ENCODE data around the gene CTNNA2. TPM values are rescaled to one million over a fixed set of nuclear protein-coding genes. Genes with fewer than 3 reads are reported as not detected.

CTNNA2 gene
- total RNA-seq, 2 donors from 2014 or later, result 0.17 to 0.88 TPM

- Histone ChIP-seq H3K27ac (no peak overlapping the region), H3K9ac (ENCODE audit: low read depth in 2 of 2, low read length in 2 of 2) (no peak overlapping the region), H3K36me3 (no peaks in the 10 kb centered on the region), H3K27me3 (no peaks in the 10 kb centered on the region), H3K9me3 (no peaks in the 10 kb centered on the region), H3K4me3 (no peak overlapping the region), H3K4me1 (no peaks in the 10 kb centered on the region)
- intact Hi-C loops (cut with DNase I), result no loop called here
- no peak for DNase-seq
- no peak for TF ChIP-seq CTCF (IDR thresholded peaks at IDR 0.05)
These were observed 925.1 kb downstream of the CTNNA2 start for GRCh38 chr2:80437959-80438358.

- no peak overlapping the region for H3K27ac ChIP-seq
- no peaks in the 10 kb centered on the region for H3K27me3 ChIP-seq
- H3K9me3 ChIP-seq, result no peaks in the 10 kb centered on the region
- no peak overlapping the region for H3K9ac ChIP-seq (ENCODE audit: low read depth in 2 of 2, low read length in 2 of 2)
- no peak for TF ChIP-seq CTCF (IDR thresholded peaks at IDR 0.05)
- no peak for DNase-seq
- H3K36me3 ChIP-seq, result no peaks in the 10 kb centered on the region
- no peaks in the 10 kb centered on the region for H3K4me1 ChIP-seq
- intact Hi-C loops (cut with DNase I), result no loop called here
- no peak overlapping the region for H3K4me3 ChIP-seq
These were observed 925.8 kb downstream of the CTNNA2 start for GRCh38 chr2:80438686-80439085.

GRCh38 chr2:80454628-80455027, 941.8 kb downstream of the CTNNA2 start:
- H3K4me3 ChIP-seq, result no peak overlapping the region
- H3K9me3 ChIP-seq, result no peaks in the 10 kb centered on the region
- no peaks in the 10 kb centered on the region for H3K27me3 ChIP-seq
- intact Hi-C loops (cut with DNase I), result no loop called here
- TF ChIP-seq CTCF (IDR thresholded peaks at IDR 0.05), result no peak
- no peaks in the 10 kb centered on the region for H3K4me1 ChIP-seq
- no peak overlapping the region for H3K9ac ChIP-seq (ENCODE audit: low read depth in 2 of 2, low read length in 2 of 2)
- DNase-seq, result no peak
- H3K36me3 ChIP-seq, result no peaks in the 10 kb centered on the region
- no peak overlapping the region for H3K27ac ChIP-seq

GRCh38 chr2:80459028-80459427, 946.2 kb downstream of the CTNNA2 start:
- H3K4me3 ChIP-seq, result no peak overlapping the region
- intact Hi-C loops (cut with DNase I), result no loop called here
- H3K36me3 ChIP-seq, result no peaks in the 10 kb centered on the region
- no peak for DNase-seq
- H3K27ac ChIP-seq, result no peak overlapping the region
- H3K9me3 ChIP-seq, result no peaks in the 10 kb centered on the region
- no peaks in the 10 kb centered on the region for H3K4me1 ChIP-seq
- no peaks in the 10 kb centered on the region for H3K27me3 ChIP-seq
- no peak overlapping the region for H3K9ac ChIP-seq (ENCODE audit: low read depth in 2 of 2, low read length in 2 of 2)
- no peak for TF ChIP-seq CTCF (IDR thresholded peaks at IDR 0.05)

- H3K9me3 ChIP-seq, result no peaks in the 10 kb centered on the region
- TF ChIP-seq CTCF (IDR thresholded peaks at IDR 0.05), result no peak
- intact Hi-C loops (cut with DNase I), result no loop called here
- H3K27ac ChIP-seq, result no peak overlapping the region
- H3K4me1 ChIP-seq, result no peaks in the 10 kb centered on the region
- H3K4me3 ChIP-seq, result no peak overlapping the region
- H3K9ac ChIP-seq (ENCODE audit: low read depth in 2 of 2, low read length in 2 of 2), result no peak overlapping the region
- no peak for DNase-seq
- H3K36me3 ChIP-seq, result no peaks in the 10 kb centered on the region
- H3K27me3 ChIP-seq, result no peaks in the 10 kb centered on the region
These were observed 948.8 kb downstream of the CTNNA2 start for GRCh38 chr2:80461505-80462197.

Data from colonic mucosa (tissue), 4 donors.